ENCODE results near the gene PTPRA. TPM values are rescaled to one million over a fixed set of nuclear protein-coding genes. Genes with fewer than 3 reads are reported as not detected.

The PTPRA gene
- total and polyA plus RNA-seq, 2 of the 8 experiments (the other 6 are each of a cell fraction or from before 2014, with no cell fraction given): 47.7 to 51.3 TPM

DNA sequence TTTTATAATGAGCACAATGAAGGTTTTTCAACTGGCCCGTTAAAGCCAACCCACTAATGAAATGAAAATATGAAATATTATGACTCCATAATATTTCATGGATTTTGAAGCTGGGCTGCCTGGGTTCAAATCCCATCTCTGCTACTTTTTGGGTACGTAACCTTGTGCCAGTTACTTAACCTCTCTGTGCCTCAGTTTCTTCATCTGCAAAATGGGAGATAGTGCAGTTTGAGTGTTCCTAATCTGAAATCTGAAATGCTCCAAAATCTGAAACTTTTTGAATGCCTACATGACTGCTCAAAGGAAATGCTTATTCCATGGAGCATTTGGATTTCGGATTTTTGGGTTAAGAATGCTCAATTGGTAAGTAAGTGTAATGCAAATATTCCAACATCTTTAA, 29.5 kb downstream of the PTPRA start:
- Histone ChIP-seq H4K91ac (replicated peaks; ENCODE audit: insufficient read length, low read length) (no peak overlapping the region), H3K36me3 (ENCODE audit: control insufficient read depth in 2 of 4, insufficient read depth in 4 of 4, low read length in 3 of 4) (no peaks in the 10 kb centered on the region; a peak in 1 of 8 replicates), H2BK12ac (ENCODE audit: low read depth, low read length) (no peak overlapping the region), H3K79me2 (ENCODE audit: control insufficient read depth in 1 of 2, insufficient read depth in 2 of 2, low read length in 2 of 2) (peaks cover 3 to 26% of the 10 kb centered on the region in 2 experiments; a peak in 3 of 4 replicates), H4K8ac (ENCODE audit: extremely low read depth, insufficient read depth, low read length) (no peak overlapping the region), H3K9ac (replicated peaks in 1 of 4; ENCODE audit: extremely low read depth in 1 of 4, low read depth in 3 of 4, low read length in 3 of 4) (no peak overlapping the region), H3K9me3 (ENCODE audit: insufficient read depth in 2 of 2, low read depth in 1 of 2, low read length in 1 of 2) (peaks cover 4 to 8% of the 10 kb centered on the region in 2 experiments), H3K23me2 (ENCODE audit: low read depth, low read length) (no peaks in the 10 kb centered on the region), H3K14ac (ENCODE audit: insufficient read length) (no peak overlapping the region), H3K4ac (replicated peaks; ENCODE audit: insufficient read length, low read depth, low read length) (no peak overlapping the region), H2BK120ac (replicated peaks; ENCODE audit: low read depth, low read length) (no peak overlapping the region), H3K27me3 (replicated peaks in 1 of 4; ENCODE audit: control insufficient read depth in 3 of 4, extremely low read depth in 1 of 4, insufficient read depth in 3 of 4, low read length in 3 of 4) (no peaks in the 10 kb centered on the region), H3K56ac (replicated peaks; ENCODE audit: insufficient read length, low read depth, low read length) (no peak overlapping the region), H3K79me1 (ENCODE audit: low read depth, low read length) (no peaks in the 10 kb centered on the region; the same call in 1 of the 2 replicates), H2BK15ac (ENCODE audit: low read length) (no peak overlapping the region), H2AK5ac (ENCODE audit: low read depth, low read length) (no peak overlapping the region), H3K4me1 (replicated peaks in 1 of 4; ENCODE audit: control insufficient read depth in 3 of 4, insufficient read depth in 4 of 4, low read length in 3 of 4) (no peaks in the 10 kb centered on the region), H3K4me2 (ENCODE audit: insufficient read depth in 1 of 2, low read depth in 2 of 2, low read length in 2 of 2) (no peak overlapping the region), H2BK5ac (ENCODE audit: low read depth, low read length) (no peak overlapping the region), H2BK20ac (ENCODE audit: low read length) (no peak overlapping the region), H3K27ac (ENCODE audit: low read depth, low read length) (no peak overlapping the region), H3K18ac (ENCODE audit: extremely low read depth, low read length) (no peak overlapping the region), H4K5ac (ENCODE audit: insufficient read length, low read depth, low read length) (no peak overlapping the region), H2AFZ (ENCODE audit: low read length) (no peak overlapping the region), H3K4me3 (ENCODE audit: extremely low read depth in 1 of 4, insufficient read depth in 2 of 4, low read depth in 3 of 4, low read length in 4 of 4) (no peak overlapping the region), H3K23ac (ENCODE audit: insufficient read length) (no peak overlapping the region), H4K20me1 (replicated peaks in 1 of 2; ENCODE audit: control insufficient read depth in 1 of 2, insufficient read depth in 2 of 2, low read length in 2 of 2) (no peaks in the 10 kb centered on the region)
- DNase-seq (ENCODE audit: low read depth in 1 of 2, low spot score in 2 of 2): no peak
- CTCF ChIA-PET (ENCODE audit: partially characterized antibody): interaction anchor here (0.6 kb wide), 1 partner anchor 15 kb away, joined by 4 read pairs; no protein-coding TSS in a partner anchor
- no peak for FAIRE-seq
- POLR2A ChIA-PET (ENCODE audit: partially characterized antibody): no interaction called here
- 94% methylated on average over 3 of the region's 3 CpGs; no CpG with 5 or more reads in 1 of the 2 experiments for WGBS, 2 experiments (ENCODE audit: extremely low coverage in 1 of 2, insufficient coverage in 1 of 2, insufficient read length in 1 of 2, insufficient replicate concordance in 2 of 2, low coverage in 1 of 2, low lambda C conversion rate in 2 of 2, missing lambda C conversion rate in 1 of 2)
- TF ChIP-seq RBBP5 (IDR thresholded peaks at IDR 0.05; ENCODE audit: borderline replicate concordance, low read depth, low read length) (no peak), EGR1 (IDR thresholded peaks at IDR 0.05; ENCODE audit: borderline replicate concordance, low read depth, low read length) (no peak), SIX5 (IDR thresholded peaks at IDR 0.05; ENCODE audit: low read depth, low read length) (no peak), ASH2L (IDR thresholded peaks at IDR 0.05; ENCODE audit: low read length) (no peak)
